Ishikawa (cell line): ENCODE results near the gene AP1S2.

ENCODE experiments used
- CEBPB ChIP-seq: IDR thresholded peaks from 2 replicates; pipeline ENCODE4 v1.6.1; 2012
- CREB1 ChIP-seq: IDR thresholded peaks from 2 replicates; pipeline ENCODE4 v1.6.1; 2012; ENCODE audit warnings: low read depth
- EGR1 ChIP-seq: IDR thresholded peaks from 2 replicates; pipeline ENCODE4 v1.6.1; 2012
- EP300 ChIP-seq: IDR thresholded peaks from 2 replicates; pipeline ENCODE4 v1.6.1; 2012; ENCODE audit warnings: borderline replicate concordance
- FOXM1 ChIP-seq: IDR thresholded peaks from 2 replicates; pipeline ENCODE4 v1.6.1; 2012; ENCODE audit warnings: low read depth, borderline replicate concordance
- MAX ChIP-seq: IDR thresholded peaks from 2 replicates; pipeline ENCODE4 v1.6.1; 2012
- NFIC ChIP-seq: IDR thresholded peaks from 2 replicates; pipeline ENCODE4 v1.6.1; 2012
- RAD21 ChIP-seq: IDR thresholded peaks from 2 replicates; pipeline ENCODE4 v1.6.1; 2012; ENCODE audit warnings: low read depth
- REST ChIP-seq: IDR thresholded peaks from 2 replicates; pipeline ENCODE4 v1.6.1; 2012; ENCODE audit warnings: low read depth, mild to moderate bottlenecking
- TCF12 ChIP-seq: IDR thresholded peaks from 2 replicates; pipeline ENCODE4 v1.6.1; 2012; ENCODE audit warnings: low read depth
- USF1 ChIP-seq: IDR thresholded peaks from 2 replicates; pipeline ENCODE4 v1.6.1; 2012

GRCh38 chrX:15816886-15817285 is 37.7 kb downstream of the AP1S2 start:
- TF ChIP-seq CEBPB = no peak
- TF ChIP-seq RAD21 = no peak
- no peak for TF ChIP-seq EP300
- TF ChIP-seq MAX = no peak
- TF ChIP-seq EGR1 = no peak
- no peak for TF ChIP-seq USF1
- TF ChIP-seq TCF12 = no peak
- no peak for TF ChIP-seq NFIC
- no peak for TF ChIP-seq REST
- no peak for TF ChIP-seq FOXM1
- TF ChIP-seq CREB1 = no peak
